Thyroid gland (tissue), 4 donors: ENCODE data around the gene SEC24D.

Experiments
- POLR2A ChIP-seq, 2 donors: fragments of 450-650 bp; IDR thresholded peaks; one replicate each; pipeline ENCODE4 v1.6.1; 2017; ENCODE audit warnings: antibody characterized with exemption in 2 of 2, mild to moderate bottlenecking in 2 of 2, moderate library complexity in 1 of 2
- TF ChIP-seq, protein P1 (sequence below), 6 experiments: fragments of 200-600 bp in 3 of 6; fragments of 450-650 bp in 3 of 6; sonication (generic) in 3 of 6; IDR thresholded peaks; one replicate each; pipeline ENCODE4 v1.5.1; 2016 to 2019; ENCODE audit warnings: antibody characterized with exemption in 6 of 6, mild to moderate bottlenecking in 2 of 6, inconsistent platforms in 1 of 6, moderate library complexity in 1 of 6

DNA sequence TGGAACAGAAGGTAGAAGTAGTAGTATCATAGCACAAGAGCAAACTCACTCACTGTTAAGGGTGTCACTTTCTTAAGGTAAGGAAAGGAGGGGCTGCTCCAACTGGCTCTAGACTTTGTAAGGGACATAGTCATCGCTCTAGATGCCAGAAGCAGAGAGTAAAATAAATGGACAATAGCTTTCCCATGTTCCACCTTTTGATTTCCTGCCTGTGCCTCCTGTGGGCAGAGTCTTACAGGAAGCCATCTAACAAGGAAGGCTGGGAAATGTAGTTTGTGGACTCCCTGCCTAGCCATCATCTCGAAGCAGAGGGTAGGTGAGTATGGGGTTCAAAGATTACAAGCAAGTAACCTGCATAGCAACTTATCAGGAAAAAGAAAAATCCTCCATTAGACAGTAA lies 152.4 kb downstream of the SEC24D start:
- no peak for TF ChIP-seq POLR2A (IDR thresholded peaks at IDR 0.05)
- TF ChIP-seq, protein P1, sequence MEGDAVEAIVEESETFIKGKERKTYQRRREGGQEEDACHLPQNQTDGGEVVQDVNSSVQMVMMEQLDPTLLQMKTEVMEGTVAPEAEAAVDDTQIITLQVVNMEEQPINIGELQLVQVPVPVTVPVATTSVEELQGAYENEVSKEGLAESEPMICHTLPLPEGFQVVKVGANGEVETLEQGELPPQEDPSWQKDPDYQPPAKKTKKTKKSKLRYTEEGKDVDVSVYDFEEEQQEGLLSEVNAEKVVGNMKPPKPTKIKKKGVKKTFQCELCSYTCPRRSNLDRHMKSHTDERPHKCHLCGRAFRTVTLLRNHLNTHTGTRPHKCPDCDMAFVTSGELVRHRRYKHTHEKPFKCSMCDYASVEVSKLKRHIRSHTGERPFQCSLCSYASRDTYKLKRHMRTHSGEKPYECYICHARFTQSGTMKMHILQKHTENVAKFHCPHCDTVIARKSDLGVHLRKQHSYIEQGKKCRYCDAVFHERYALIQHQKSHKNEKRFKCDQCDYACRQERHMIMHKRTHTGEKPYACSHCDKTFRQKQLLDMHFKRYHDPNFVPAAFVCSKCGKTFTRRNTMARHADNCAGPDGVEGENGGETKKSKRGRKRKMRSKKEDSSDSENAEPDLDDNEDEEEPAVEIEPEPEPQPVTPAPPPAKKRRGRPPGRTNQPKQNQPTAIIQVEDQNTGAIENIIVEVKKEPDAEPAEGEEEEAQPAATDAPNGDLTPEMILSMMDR (IDR thresholded peaks at IDR 0.05) = no peak
